GM12875 (cell line): ENCODE results near the gene TM4SF20.

Experiments used
- H3K4me3 ChIP-seq: one replicate; pipeline ENCODE4 v1.5.1; 2011; ENCODE audit warnings: low read depth, low read length, control low read depth
- CTCF ChIP-seq: IDR thresholded peaks from 2 replicates; pipeline ENCODE4 v1.5.1; 2011; ENCODE audit warnings: low read depth, mild to moderate bottlenecking, control low read depth, inconsistent platforms, low read length, moderate library complexity, borderline replicate concordance; ENCODE audit not compliant: insufficient read depth

The TM4SF20 gene

GRCh38 chr2:227406177-227407031 is 27.3 kb upstream of the TM4SF20 start:
- H3K4me3 ChIP-seq = no peak overlapping the region
- peak; percentile 67; the same call in 1 of the 2 replicates for TF ChIP-seq CTCF

- no peak for TF ChIP-seq CTCF
- H3K4me3 ChIP-seq = no peak overlapping the region
These were observed 25.6 kb upstream of the TM4SF20 start for GRCh38 chr2:227404585-227405271.

GRCh38 chr2:227402959-227403358 is 23.9 kb upstream of the TM4SF20 start:
- TF ChIP-seq CTCF = no peak
- no peak overlapping the region for H3K4me3 ChIP-seq

- no peak for TF ChIP-seq CTCF
- no peak overlapping the region for H3K4me3 ChIP-seq
These were observed 23.2 kb upstream of the TM4SF20 start for GRCh38 chr2:227402321-227402720.

GRCh38 chr2:227401550-227401949 is 22.4 kb upstream of the TM4SF20 start:
- no peak for TF ChIP-seq CTCF
- H3K4me3 ChIP-seq = no peak overlapping the region

- no peak overlapping the region for H3K4me3 ChIP-seq
- TF ChIP-seq CTCF = no peak
These were observed 19.9 kb upstream of the TM4SF20 start for GRCh38 chr2:227398684-227399670.
